GM21423 (cell line): ENCODE measurements around the gene SPATA25.

ENCODE experiments used
- ATAC-seq: cut with Tn5 transposase; IDR thresholded peaks from one replicate; pipeline ENCODE4 v1.9.1; 2021; ENCODE audit warnings: mild to moderate bottlenecking, moderate library complexity; ENCODE audit not compliant: unreplicated experiment

SPATA25 gene

GRCh38 chr20:45867136-45867818 lies 20.1 kb downstream of the SPATA25 start:
- ATAC-seq: no peak

GRCh38 chr20:45866454-45866853 lies 21.0 kb downstream of the SPATA25 start:
- ATAC-seq: no peak

GRCh38 chr20:45863543-45864470 lies 23.6 kb downstream of the SPATA25 start:
- ATAC-seq: no peak

- no peak for ATAC-seq
Measured at GRCh38 chr20:45861221-45862075, 26.0 kb downstream of the SPATA25 start.

- ATAC-seq: no peak
Measured at GRCh38 chr20:45860560-45861220, 26.7 kb downstream of the SPATA25 start.

- no peak for ATAC-seq
Measured at GRCh38 chr20:45859916-45860315, 27.5 kb downstream of the SPATA25 start.

- ATAC-seq: peak; percentile 16
Measured at GRCh38 chr20:45857882-45858216, 29.6 kb downstream of the SPATA25 start.

- ATAC-seq: peak; percentile 96
Measured at GRCh38 chr20:45857114-45857881, 30.1 kb downstream of the SPATA25 start, which contains the start of the genes ACOT8 and ZSWIM3. Gene ACOT8 (minus strand): TSS chr20:45857392. CDS start chr20:45857315, 77 bp downstream. Gene ZSWIM3 (plus strand): TSS chr20:45857614. CDS start chr20:45857826, 212 bp downstream.

GRCh38 chr20:45853484-45853883 lies 33.9 kb downstream of the SPATA25 start:
- no peak for ATAC-seq

- ATAC-seq: no peak
Measured at GRCh38 chr20:45852326-45852725, 35.1 kb downstream of the SPATA25 start.

GRCh38 chr20:45851501-45851900 lies 35.9 kb downstream of the SPATA25 start:
- no peak for ATAC-seq

- ATAC-seq: no peak
Measured at GRCh38 chr20:45850926-45851325, 36.5 kb downstream of the SPATA25 start.

- ATAC-seq: no peak
Measured at GRCh38 chr20:45850238-45850637, 37.2 kb downstream of the SPATA25 start.

- ATAC-seq: no peak
Measured at GRCh38 chr20:45848969-45849582, 38.3 kb downstream of the SPATA25 start.

GRCh38 chr20:45848421-45848820 lies 39.0 kb downstream of the SPATA25 start:
- ATAC-seq: no peak

- no peak for ATAC-seq
Measured at GRCh38 chr20:45845452-45845851, 42.0 kb downstream of the SPATA25 start.

- no peak for ATAC-seq
Measured at GRCh38 chr20:45843506-45843905, 43.9 kb downstream of the SPATA25 start.

- peak; percentile 55 for ATAC-seq
Measured at GRCh38 chr20:45842169-45842812, 45.1 kb downstream of the SPATA25 start.
